Activated naive CD8-positive, alpha-beta T cell treated with anti-CD3 and anti-CD28 coated beads, Interleukin-2, amount 10 ng/mL, durations not matched to agents 7 days and 5 days (primary cell): ENCODE measurements around the gene PADI6. TPM values are rescaled to one million over a fixed set of nuclear protein-coding genes. Genes with fewer than 3 reads are reported as not detected.
A peak's percentile ranks its signal among the peaks of the same experiment; 100 is the strongest.
"Not testable (repeated sequence)": the region's sequence is repeated elsewhere in the genome, so short reads cannot be mapped to it uniquely, and the experiment has no call there.

Source experiments
- ATAC-seq: fragments of 150-1000 bp; cut with Tn5 transposase; one replicate; pipeline ENCODE4 v1.10.0; 2021; ENCODE audit warnings: low read depth, moderate library complexity
- POLR2A ChIA-PET: fragments of 350-600 bp; sonication (Branson Sonifier 250); formaldehyde crosslinking; loops from one replicate; lab custom pipeline; 2021; ENCODE audit warnings: antibody characterized with exemption; lab: Charles Lee
- DNase-seq: peaks from one replicate; pipeline ENCODE4 v3.0.0; 2021
- H3K27ac Mint-ChIP-seq: one replicate; pipeline ENCODE4 v1.8.0; 2022; ENCODE audit warnings: mild to moderate bottlenecking, mixed read lengths
- H3K27me3 Mint-ChIP-seq: one replicate; pipeline ENCODE4 v1.8.0; 2022; ENCODE audit warnings: mild to moderate bottlenecking, moderate library complexity, mixed read lengths
- H3K36me3 Mint-ChIP-seq: one replicate; pipeline ENCODE4 v1.8.0; 2021; ENCODE audit warnings: mild to moderate bottlenecking, mixed read lengths
- H3K4me1 Mint-ChIP-seq: one replicate; pipeline ENCODE4 v1.8.0; 2021; ENCODE audit warnings: mixed read lengths
- H3K4me3 Mint-ChIP-seq: one replicate; pipeline ENCODE4 v1.8.0; 2022; ENCODE audit warnings: mild to moderate bottlenecking, moderate library complexity, mixed read lengths
- H3K9me3 Mint-ChIP-seq: one replicate; pipeline ENCODE4 v1.8.0; 2021; ENCODE audit warnings: mixed read lengths
- total RNA-seq, 2 experiments: library from RNA; stranded (reverse); gene quantifications; one replicate each; pipeline ENCODE4 v1.2.3, GENCODE V29; 2021

PADI6 gene
- not detected for total RNA-seq

GRCh38 chr1:17371896-17372295 is at the start of gene PADI6:
Gene PADI6, plus strand, starts transcription at chr1:17372196. Its CDS starts 50 bp downstream, at chr1:17372246.
- POLR2A ChIA-PET, result interaction anchor here (1.6 kb wide), 1 partner anchor 16 kb away, joined by 3 read pairs; no protein-coding TSS in a partner anchor

GRCh38 chr1:17328855-17329254 is 43.1 kb upstream of the PADI6 start:
- Mint-ChIP-seq H3K4me3 (no peak overlapping the region), H3K36me3 (no peaks in the 10 kb centered on the region), H3K9me3 (no peaks in the 10 kb centered on the region), H3K4me1 (no peaks in the 10 kb centered on the region), H3K27ac (no peak overlapping the region), H3K27me3 (peaks cover 19% of the 10 kb centered on the region)
- no peak for ATAC-seq
- POLR2A ChIA-PET, result no interaction called here
- no peak for DNase-seq

More at GRCh38 chr1:17371896-17372295, at the start of gene PADI6:
- DNase-seq (no peak), ATAC-seq (no peak)
- Mint-ChIP-seq H3K36me3 (no peaks in the 10 kb centered on the region), H3K27me3 (peaks cover 4% of the 10 kb centered on the region), H3K9me3 (no peaks in the 10 kb centered on the region), H3K27ac (no peak within 1 kb of the TSS), H3K4me1 (no peaks in the 10 kb centered on the region), H3K4me3 (no peak within 1 kb of the TSS)

GRCh38 chr1:17329610-17330009 is 42.4 kb upstream of the PADI6 start:
- H3K27me3 Mint-ChIP-seq, result peaks cover 17% of the 10 kb centered on the region
- H3K27ac Mint-ChIP-seq, result no peak overlapping the region
- ATAC-seq, result no peak
- H3K4me3 Mint-ChIP-seq, result no peak overlapping the region
- POLR2A ChIA-PET, result no interaction called here
- H3K36me3 Mint-ChIP-seq, result no peaks in the 10 kb centered on the region
- H3K9me3 Mint-ChIP-seq, result no peaks in the 10 kb centered on the region
- DNase-seq, result no peak
- no peaks in the 10 kb centered on the region for H3K4me1 Mint-ChIP-seq

GRCh38 chr1:17330856-17331255 is 41.1 kb upstream of the PADI6 start:
- Mint-ChIP-seq H3K27me3 (peaks cover 13% of the 10 kb centered on the region), H3K4me1 (no peaks in the 10 kb centered on the region), H3K9me3 (no peaks in the 10 kb centered on the region), H3K27ac (no peak overlapping the region), H3K36me3 (no peaks in the 10 kb centered on the region), H3K4me3 (no peak overlapping the region)
- POLR2A ChIA-PET, result no interaction called here
- DNase-seq (no peak), ATAC-seq (no peak)

- no peak overlapping the region for H3K27ac Mint-ChIP-seq
- no peak overlapping the region for H3K4me3 Mint-ChIP-seq
- DNase-seq (no peak), ATAC-seq (no peak)
- no peaks in the 10 kb centered on the region for H3K4me1 Mint-ChIP-seq
- peaks cover 4% of the 10 kb centered on the region for H3K27me3 Mint-ChIP-seq
- H3K36me3 Mint-ChIP-seq, result no peaks in the 10 kb centered on the region
- H3K9me3 Mint-ChIP-seq, result no peaks in the 10 kb centered on the region
- POLR2A ChIA-PET, result no interaction called here
Measured at GRCh38 chr1:17333081-17333480, 38.9 kb upstream of the PADI6 start.

GRCh38 chr1:17335821-17336710 is 35.9 kb upstream of the PADI6 start:
- Mint-ChIP-seq H3K4me1 (no peaks in the 10 kb centered on the region), H3K36me3 (no peaks in the 10 kb centered on the region), H3K27me3 (peaks cover 4% of the 10 kb centered on the region), H3K27ac (no peak overlapping the region), H3K4me3 (no peak overlapping the region), H3K9me3 (no peaks in the 10 kb centered on the region)
- ATAC-seq, result peak; percentile 67
- peak; percentile 81 for DNase-seq
- POLR2A ChIA-PET, result no interaction called here

- Mint-ChIP-seq H3K9me3 (no peaks in the 10 kb centered on the region), H3K4me1 (no peaks in the 10 kb centered on the region), H3K4me3 (no peak overlapping the region), H3K27ac (no peak overlapping the region), H3K27me3 (peaks cover 3% of the 10 kb centered on the region), H3K36me3 (no peaks in the 10 kb centered on the region)
- POLR2A ChIA-PET, result no interaction called here
- DNase-seq (no peak), ATAC-seq (no peak)
Measured at GRCh38 chr1:17338706-17339493, 33.1 kb upstream of the PADI6 start.

GRCh38 chr1:17339521-17339920 is 32.5 kb upstream of the PADI6 start:
- H3K27ac Mint-ChIP-seq, result no peak overlapping the region
- H3K9me3 Mint-ChIP-seq, result no peaks in the 10 kb centered on the region
- POLR2A ChIA-PET, result no interaction called here
- no peaks in the 10 kb centered on the region for H3K4me1 Mint-ChIP-seq
- DNase-seq, result no peak
- no peaks in the 10 kb centered on the region for H3K36me3 Mint-ChIP-seq
- H3K27me3 Mint-ChIP-seq, result peaks cover 2% of the 10 kb centered on the region
- H3K4me3 Mint-ChIP-seq, result no peak overlapping the region
- no peak for ATAC-seq

GRCh38 chr1:17340358-17340757 is 31.6 kb upstream of the PADI6 start:
- ATAC-seq, result no peak
- H3K36me3 Mint-ChIP-seq, result no peaks in the 10 kb centered on the region
- no peak overlapping the region for H3K27ac Mint-ChIP-seq
- peaks cover 2% of the 10 kb centered on the region for H3K27me3 Mint-ChIP-seq
- H3K4me1 Mint-ChIP-seq, result no peaks in the 10 kb centered on the region
- H3K9me3 Mint-ChIP-seq, result no peaks in the 10 kb centered on the region
- no peak for DNase-seq
- POLR2A ChIA-PET, result no interaction called here
- no peak overlapping the region for H3K4me3 Mint-ChIP-seq

- DNase-seq, result no peak
- Mint-ChIP-seq H3K4me1 (no peaks in the 10 kb centered on the region), H3K27ac (no peak overlapping the region), H3K27me3 (peaks cover 8% of the 10 kb centered on the region), H3K4me3 (no peak overlapping the region), H3K36me3 (no peaks in the 10 kb centered on the region), H3K9me3 (no peaks in the 10 kb centered on the region)
- POLR2A ChIA-PET, result interaction anchor here (1.0 kb wide), 1 partner anchor 14 kb away, joined by 8 read pairs; no protein-coding TSS in a partner anchor
- ATAC-seq, result no peak
Measured at GRCh38 chr1:17342014-17342441, 30.0 kb upstream of the PADI6 start.

- not testable (repeated sequence) for H3K36me3 Mint-ChIP-seq, H3K9me3 Mint-ChIP-seq, DNase-seq, ATAC-seq, H3K4me1 Mint-ChIP-seq, H3K27me3 Mint-ChIP-seq, H3K4me3 Mint-ChIP-seq, H3K27ac Mint-ChIP-seq
- POLR2A ChIA-PET, result interaction anchor here (1.0 kb wide), 1 partner anchor 10 kb away, joined by 3 read pairs; no protein-coding TSS in a partner anchor
Measured at GRCh38 chr1:17345506-17345905, 26.5 kb upstream of the PADI6 start.

- Mint-ChIP-seq H3K27me3 (peaks cover 9% of the 10 kb centered on the region), H3K27ac (no peak overlapping the region), H3K9me3 (no peaks in the 10 kb centered on the region), H3K4me1 (peaks cover 8% of the 10 kb centered on the region), H3K36me3 (no peaks in the 10 kb centered on the region), H3K4me3 (no peak overlapping the region)
- ATAC-seq (no peak), DNase-seq (no peak)
- POLR2A ChIA-PET, result interaction anchor here (1.0 kb wide), 1 partner anchor 9 kb away, joined by 3 read pairs; no protein-coding TSS in a partner anchor
Measured at GRCh38 chr1:17346046-17346789, 25.8 kb upstream of the PADI6 start.
